HG02970 (cell line): ENCODE data around the gene CABLES2.

ENCODE experiments used
- ATAC-seq: cut with Tn5 transposase; IDR thresholded peaks from one replicate; pipeline ENCODE4 v1.9.1; 2021; ENCODE audit warnings: mild to moderate bottlenecking, moderate library complexity, moderate number of reproducible peaks; ENCODE audit not compliant: unreplicated experiment, low FRiP score

CABLES2 gene, protein sequence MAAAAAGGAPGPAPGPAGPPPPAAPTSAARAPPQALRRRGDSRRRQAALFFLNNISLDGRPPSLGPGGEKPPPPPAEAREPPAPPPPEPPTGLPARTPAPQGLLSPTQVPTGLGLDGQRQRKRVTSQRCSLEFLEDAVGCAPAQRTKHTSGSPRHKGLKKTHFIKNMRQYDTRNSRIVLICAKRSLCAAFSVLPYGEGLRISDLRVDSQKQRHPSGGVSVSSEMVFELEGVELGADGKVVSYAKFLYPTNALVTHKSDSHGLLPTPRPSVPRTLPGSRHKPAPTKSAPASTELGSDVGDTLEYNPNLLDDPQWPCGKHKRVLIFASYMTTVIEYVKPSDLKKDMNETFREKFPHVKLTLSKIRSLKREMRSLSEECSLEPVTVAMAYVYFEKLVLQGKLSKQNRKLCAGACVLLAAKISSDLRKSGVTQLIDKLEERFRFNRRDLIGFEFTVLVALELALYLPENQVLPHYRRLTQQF

DNA sequence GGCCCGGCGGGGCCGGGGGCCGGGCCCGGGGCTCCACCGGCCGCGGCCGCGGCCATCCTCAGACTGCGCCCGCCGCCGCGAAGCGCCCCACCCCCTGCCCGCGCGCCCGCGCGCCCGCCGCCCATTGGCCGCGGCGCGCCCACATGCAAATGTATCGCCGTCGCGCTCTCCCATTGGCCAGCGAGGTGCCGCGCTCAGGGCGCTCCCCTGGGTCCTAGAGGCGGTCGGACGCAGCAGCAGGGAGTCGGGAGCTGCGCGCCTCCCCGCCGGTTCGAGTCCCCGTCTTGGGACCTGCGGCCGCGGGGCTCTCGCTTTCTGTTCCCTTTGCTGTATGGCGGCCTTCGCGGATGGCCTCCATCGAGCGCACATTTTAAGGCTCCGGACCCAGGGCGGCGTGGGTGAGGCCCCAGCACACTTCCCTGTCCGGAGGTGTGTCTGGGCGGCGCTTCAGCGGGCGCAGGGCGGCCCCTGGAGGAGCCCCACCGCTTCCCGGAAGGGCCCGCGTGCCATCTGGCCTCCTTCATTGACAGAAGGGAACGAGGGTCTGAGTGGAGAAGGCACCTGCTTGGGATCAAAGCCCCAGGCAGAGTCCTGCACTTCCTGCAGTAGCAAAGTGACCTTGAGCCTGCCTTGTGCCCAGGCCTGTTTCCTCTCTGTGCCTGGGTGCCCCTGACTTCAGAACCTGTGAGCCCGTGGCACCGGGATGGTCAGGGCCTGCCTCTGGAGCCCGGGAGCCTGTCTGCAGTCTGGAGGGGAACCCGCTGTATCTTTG, at the start of gene CABLES2:
TSS of gene CABLES2 (minus strand) at position 65 of the 772 bp plus-strand sequence. CDS start at position 56, 9 bp downstream.
- peak; percentile 76 for ATAC-seq

DNA sequence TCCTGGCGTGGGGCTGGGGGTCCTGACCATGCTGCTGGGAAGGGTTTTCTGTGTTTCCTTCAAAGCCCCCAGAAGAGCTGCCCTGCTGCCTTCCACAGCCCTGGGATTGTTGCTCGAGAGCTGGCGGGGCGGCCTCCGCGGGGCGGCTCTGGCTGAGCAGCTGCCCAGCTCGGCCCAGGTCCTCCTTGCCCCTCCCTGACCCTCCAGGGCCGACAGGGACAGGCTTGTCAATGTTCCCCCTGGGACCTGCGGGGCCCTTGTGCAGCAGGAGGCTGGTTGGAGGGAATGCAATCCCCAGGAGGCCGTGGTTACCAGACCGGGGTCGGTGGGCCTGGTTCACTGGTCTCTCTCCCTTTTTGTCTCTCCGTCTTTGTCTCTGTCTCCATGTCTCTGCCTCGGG, 48.8 kb upstream of the CABLES2 start:
- ATAC-seq: no peak

DNA sequence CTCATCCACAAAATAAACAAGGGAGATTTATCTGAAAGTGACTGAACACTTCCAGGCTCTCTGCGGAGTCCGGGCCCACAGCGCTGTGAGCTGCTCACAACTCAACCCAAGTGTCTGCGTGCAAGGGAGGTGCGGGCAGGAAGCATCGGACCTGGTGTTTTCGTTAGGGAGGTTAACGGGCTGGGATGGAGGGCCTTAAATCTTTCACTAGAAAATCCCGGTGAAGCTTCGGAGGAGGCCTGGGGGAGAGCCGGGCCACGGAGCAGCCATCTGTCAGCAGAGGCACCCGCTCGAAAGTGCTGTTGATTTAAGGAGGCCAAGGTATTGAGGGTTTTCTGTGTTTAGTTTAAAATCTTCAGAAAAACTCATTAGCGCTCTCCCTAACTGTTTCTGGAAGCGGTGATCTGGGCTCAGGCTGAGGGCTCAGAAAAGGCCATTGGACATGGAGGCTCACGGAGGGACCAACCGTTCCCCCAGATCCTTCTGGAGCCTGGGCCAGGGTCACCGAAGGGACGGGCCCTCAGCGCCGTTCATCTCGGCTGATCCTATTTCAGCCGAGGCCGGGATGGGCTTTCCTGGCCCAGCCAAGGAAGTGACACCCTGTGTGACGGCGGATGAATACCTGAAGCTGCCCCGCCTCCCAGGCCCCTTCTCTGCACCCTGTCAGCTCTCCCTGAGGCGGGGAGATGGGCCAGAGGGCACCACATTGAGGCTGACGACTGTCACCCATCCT, 48.0 kb upstream of the CABLES2 start:
- no peak for ATAC-seq

DNA sequence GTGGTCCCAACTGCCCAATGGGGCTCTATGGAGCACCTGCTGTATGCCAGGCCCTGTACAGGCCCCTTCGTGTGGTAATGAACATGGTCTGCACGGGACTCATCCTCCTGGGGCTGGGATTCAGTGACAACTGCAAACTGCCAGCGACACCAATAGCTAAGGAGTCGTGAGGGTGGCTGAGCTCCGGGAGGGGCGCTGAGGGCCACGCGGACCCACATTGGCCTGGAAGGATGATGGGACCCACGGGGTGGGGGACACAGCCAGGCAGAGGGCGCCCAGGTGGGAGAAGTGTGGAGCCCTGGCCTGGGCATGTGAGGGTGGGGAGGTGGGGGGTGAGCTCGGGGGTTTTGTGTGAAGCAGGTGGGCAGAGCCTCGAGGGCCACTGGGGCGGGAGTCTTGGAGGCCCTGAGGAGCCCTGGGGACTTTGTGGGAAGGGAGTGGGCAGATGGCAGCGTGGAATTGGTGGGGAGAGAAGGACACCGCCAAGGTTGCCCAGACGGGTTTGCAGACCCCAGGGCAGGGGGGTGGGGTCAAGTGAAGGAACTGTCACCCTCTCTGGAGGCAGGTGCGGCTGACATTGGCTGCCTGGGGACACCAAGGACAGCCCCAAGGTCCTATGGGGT, 46.2 kb upstream of the CABLES2 start:
- no peak for ATAC-seq

DNA sequence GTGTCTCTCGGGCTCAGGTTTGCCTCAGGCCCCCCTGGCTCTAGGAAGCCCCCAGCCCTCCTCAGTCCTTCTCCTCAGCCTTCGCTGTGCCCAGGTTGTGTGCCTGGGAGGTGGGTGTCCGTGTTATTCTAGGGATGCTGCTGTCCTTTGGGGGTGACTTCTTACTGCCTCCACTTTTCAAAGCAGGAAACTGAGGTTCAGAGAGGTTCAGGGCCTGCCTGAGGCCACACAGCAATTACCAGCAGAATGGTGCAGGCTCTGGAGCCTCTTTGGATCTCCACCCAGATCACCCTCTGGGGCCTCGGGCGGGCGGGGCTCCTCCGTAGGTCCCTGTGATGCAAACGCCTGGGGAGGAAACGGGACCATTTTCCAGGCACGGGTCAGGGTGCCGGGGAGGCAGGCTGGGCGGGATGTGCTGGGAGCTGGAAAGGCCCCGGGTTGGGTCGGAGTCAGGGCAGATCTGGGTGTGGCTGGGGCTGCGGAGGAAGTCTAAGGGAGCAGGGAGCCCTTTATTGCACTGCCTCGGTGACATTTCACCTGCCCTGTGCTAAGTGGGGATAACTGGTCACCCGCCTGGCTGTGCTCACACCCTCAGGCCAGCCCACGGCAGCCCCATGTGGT, 45.5 kb upstream of the CABLES2 start:
- no peak for ATAC-seq

DNA sequence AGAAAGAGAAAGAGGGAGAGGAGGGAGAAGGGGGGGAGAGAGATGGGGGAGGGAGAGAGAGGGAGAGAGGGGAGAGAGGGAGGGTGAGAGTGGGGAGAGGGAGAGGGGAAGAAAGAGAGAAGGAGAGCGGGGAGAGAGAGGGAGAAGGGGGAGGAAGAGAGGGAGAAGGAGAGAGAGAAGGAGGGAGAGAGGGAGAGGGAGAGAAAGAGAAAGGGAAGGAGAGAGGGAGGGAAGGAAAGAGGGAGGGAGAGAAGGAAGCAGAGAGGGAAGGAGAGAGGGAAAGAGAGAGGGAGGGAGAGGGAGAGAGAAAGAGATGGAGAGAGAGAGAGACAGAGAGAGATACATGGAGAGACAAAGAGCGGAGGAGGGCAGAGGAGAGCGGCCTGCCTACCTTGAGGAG, 44.9 kb upstream of the CABLES2 start:
- ATAC-seq: no peak

DNA sequence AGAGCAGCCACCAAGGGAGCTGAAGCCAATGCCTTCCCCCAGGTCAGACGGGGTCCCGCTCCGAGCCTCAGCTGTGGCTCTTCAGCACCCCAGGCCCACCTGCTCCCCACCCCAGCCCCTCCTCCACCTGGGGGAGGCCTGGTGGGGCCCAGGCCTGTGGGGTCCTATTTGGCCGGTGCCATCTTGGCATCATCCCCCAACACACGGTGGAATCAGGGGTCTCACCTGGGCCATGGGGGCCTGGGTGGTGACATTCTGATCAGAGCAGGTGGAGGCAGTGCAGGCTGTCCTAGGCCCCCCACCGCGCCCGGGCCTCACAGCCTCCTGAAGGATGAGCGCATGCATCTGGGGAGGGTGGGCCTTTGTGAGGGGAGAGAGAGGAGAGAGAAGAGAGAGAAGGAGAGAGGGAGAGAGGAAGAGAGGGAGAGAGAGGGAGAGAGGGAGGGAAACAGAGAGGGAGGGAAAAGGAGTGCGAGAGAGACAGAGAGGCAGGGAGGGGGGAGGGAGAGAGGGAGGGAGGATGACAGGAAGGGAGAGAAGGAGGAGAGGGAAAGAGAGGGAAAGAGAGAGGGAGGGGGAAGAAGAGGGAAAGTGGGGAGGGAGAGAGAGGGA, 44.2 kb upstream of the CABLES2 start:
- ATAC-seq: no peak

DNA sequence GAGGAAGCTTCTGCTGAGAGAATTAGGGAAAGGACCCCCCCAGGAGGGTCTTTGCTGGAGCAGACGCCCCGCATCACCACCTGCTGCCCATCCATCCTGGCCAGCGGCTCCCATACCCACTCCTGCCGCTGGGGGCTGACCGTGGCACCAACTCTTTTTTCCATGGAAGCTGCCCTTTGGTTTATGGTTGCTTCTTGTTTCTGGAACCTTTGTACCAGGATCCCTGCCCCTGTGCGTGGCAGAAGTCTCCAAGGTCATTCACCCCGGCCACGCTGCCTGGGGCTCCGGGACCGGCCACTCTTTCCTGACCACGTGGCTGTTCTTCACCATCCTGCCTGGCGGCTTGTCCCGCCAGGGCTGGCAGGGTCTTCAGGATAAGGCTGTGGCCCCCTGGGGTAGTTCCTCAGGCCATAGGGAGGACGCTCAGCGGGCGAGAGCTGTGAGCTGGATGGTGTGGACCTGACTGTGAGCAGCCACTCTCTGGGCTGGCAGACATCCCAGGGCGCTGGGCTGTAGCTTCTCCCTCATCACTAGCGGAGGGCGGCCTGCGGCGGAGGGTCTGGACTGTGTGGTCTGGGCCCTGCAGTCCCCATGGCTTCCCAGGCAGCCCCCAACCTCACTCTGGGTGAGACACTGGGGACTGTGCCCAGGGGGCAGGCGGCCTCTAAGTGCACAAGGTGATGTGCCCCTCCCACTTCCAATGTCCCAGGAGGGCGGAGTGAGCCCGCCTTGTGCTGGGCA, 43.0 kb upstream of the CABLES2 start:
- no peak for ATAC-seq

DNA sequence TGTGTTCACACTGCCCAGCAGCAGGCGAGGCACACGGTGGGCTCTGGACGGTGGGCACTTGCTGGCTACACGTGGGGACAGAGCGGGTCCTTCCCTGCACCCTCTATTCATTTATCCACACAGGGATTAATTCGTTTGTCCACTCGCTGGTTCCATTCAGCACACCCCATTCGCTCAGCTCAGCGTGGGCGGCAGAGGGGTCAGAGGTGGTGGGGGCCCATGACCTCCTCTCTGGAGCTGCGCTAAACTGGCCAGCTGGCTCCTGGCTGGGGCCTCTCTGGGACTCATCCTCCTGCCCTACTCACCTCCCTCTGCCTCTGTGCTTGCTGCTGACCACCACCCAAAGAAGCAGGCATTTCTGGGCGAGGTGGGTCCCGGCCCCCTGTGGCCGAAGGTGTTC, 41.7 kb upstream of the CABLES2 start:
- ATAC-seq: no peak

DNA sequence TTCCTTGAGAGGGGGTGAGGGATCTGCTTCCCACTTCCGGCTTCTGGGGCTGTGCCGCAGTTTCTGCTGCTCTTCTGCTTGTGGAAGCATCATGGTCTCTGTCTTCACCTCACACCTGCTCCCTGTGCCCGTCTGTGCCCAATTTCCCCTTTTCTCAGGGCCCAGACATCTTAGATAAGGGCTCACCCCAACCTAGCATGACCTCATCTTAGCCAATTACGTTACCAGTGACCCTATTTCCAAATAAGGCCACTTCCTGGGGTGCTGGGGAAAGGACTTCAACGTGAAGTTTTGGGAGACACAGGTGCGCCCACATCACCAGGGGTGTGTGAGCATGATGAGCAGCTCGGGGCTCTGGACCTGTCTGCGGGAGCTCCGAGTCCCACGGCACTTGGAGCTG, 41.0 kb upstream of the CABLES2 start:
- ATAC-seq: no peak

DNA sequence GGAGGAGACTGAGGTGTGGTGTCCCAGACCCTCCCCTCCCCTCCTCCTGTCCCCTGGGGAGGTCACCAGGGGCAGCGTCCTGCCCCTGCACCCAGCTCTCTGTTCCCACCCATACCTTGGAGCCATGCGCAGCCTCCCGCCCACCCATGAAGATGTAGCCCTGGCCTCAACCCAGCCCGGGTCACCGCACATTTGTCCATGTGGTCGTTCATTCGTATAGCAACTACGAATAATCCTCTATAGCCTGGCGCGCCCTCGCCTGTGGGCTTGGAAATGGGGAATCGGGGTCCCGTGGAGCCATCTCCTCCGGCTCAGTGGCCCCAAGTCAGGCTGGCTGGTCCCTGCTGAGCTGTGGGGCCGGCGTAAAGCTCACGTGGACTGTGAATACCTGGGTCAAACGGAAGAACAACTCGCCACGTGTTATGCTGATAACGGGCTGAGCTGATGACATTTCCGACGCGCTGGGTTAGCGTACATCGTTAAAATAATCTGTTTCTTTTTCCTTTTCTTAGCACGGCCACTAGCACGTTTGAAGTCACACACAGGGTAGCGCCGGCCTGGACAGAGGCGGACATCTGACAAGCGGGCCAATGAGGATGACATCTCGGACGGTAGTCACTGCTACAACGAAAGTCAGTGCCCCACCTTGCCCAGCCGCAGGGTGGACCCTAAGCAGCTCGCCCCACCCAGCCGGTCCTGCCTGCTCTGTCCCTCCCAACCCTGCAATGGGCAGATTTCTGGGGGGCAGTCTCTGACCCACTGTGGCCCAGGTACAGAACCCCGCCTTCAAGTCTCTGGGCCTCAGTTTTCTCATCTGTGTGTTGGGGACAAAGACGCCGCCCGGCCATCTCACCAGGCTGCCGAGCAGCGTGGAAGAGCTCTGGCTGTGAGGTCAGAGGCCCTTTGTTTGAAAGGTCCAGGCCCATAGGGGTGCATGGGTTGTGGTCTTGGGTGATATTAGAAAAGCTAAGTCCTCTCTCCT, 40.1 kb upstream of the CABLES2 start:
- ATAC-seq: no peak

DNA sequence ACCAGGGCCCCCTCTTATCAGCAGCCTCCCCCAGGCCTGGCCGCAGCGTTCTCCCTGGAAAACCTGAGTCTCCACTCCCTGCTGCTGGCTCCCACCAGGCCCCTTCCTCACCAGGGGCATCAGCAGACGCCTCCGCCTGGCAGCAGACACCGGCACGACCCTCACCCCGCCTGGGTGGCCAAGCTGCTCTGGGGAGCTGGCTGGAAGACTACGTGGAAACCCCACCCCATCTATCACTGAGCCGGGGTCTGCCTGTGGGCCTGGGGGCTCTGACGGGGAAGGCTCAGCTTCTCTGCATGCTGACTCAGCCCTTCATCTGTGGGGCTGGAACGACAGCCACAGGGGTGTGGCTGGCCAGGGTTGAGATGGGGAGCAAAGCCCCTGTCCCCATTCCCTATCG, 39.4 kb upstream of the CABLES2 start:
- ATAC-seq: no peak

DNA sequence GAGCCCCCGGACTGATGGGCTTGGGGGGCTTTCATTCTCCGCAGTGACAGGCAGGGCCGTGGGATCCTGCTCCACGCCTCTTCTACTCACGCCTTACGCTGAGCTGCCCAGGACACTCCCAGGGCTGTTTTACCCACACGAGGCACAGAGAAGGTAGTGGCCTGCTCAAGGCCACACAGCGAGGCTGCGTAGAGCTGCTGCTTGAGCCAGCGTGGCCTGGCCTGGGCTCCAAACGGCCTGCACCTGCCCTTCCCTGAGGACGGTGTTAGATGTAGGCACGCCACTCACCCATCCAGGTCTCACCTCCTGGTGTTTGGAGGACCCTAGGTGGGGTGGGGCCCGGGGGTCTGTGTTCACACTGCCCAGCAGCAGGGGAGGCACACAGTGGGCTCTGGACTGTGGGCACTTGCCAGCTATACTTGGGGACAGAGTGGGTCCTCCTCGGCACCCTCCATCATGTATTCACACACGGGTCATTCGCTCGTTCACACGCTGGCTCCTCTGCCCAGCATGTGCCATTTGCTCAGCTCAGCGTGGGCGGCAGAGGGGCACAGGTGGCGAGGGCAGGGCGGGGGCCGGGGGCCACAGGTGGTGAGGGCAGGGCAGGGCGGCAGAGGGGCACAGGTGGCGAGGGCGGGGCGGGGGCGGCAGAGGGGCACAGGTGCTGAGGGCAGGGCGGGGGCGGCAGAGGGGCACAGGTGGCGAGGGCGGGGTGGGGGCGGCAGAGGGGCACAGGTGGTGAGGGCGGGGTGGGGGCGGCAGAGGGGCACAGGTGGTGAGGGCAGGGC, 38.7 kb upstream of the CABLES2 start:
- ATAC-seq: no peak

DNA sequence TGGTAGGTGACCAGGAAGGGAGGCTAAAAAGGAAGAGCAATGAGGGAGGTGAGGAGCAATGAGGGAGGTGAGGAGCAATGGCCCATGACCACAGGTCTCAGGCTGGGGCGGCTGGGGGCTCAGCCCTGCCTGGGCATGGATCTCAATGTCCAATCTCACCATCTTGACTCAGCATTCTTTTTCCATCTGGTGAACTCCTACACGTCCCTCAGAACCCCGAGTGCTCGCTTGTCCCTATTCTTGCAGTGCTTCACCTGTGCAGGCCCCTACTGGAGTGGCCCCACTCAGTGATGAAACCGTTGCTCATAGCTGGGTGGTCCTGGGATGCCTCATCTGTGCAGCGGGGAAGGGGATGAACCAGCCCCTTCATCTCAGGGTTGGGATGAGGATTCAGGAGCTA, 37.2 kb upstream of the CABLES2 start:
- no peak for ATAC-seq

DNA sequence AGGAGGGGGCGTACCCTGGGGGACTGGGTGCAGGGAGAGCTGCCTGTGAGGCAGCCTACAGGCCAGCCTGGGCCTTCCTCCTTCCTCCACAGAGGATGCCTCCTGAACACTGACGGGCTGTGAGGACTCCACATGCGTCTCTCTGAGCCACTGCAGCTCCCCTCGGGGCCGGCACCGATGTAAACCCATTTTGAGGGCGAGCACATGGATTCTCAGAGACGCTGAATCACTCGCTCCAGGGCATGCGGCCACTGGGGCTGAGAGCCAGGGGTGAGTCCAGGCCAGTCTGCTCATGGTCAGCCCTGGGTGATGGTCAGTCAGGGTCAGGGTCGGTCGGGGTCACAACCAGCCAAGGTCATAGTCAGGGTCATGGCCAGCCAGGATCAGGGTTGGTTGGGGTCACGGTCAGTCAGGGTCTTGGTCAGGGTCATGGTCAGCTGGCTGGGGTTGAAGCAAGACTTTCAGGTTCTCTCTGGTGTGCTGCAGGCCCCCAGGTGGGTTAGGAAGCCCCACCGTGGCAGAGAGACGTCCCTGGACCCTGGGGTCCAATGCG, 35.0 kb upstream of the CABLES2 start:
- no peak for ATAC-seq

DNA sequence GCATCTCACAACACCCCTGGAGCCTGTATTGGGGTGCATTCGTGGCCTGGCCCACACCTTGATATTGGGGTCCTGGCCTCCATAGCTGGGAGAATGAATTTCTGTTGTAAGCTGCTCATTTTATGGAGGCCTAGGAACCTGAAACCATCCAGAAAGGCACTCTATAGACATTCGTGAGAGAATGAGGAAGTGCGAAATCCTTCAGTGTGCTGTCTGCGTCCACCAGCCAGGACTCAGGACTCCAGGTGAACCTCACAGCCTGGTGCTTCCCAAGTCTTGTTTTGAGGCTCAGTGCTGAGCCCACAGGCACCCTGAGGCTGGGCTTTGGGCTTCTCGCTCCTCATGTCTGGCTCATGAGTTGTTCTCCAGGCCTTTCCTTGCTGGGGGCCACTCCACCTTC, 32.1 kb upstream of the CABLES2 start:
- ATAC-seq: no peak

DNA sequence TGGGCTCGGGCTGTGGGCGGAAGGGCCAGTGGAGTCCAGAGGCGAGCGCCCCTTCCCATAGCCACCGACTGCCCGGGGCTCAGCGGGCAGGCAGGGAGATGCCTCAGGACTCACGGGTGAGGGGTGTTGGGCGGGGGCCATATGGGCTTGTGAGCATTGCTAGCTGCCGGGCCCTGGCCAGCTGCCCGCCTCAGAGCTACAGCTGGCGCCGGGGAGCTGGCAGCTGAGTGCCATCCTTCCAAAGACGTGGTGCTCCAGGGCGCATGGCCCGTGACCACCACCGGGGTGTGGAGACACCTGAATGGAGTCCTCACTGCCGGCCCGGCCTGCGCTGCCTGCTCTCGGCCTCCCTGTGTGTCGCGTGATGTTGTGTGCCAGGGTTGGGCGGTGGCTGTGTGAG, 30.8 kb upstream of the CABLES2 start:
- no peak for ATAC-seq
